HEK293 (cell line): ENCODE data around the gene CHST7.

Experiments
- CTCF ChIA-PET: fragments of 350-600 bp; formaldehyde crosslinking; extraction: SDS; loops from one replicate; lab custom pipeline; 2021; ENCODE audit warnings: antibody characterized with exemption; lab: Yijun Ruan, JAX
- POLR2A ChIA-PET: fragments of 300-600 bp; formaldehyde crosslinking; extraction: SDS; loops from one replicate; lab custom pipeline; 2020; ENCODE audit warnings: antibody characterized with exemption, inconsistent platforms; lab: Yijun Ruan, JAX
- H3K27ac ChIP-seq: fragments of 200-500 bp; sonication (Bioruptor generic); 2 replicates; pipeline ENCODE4 v1.5.1; 2014; ENCODE audit warnings: low read depth, low read length, control low read depth, inconsistent platforms; ENCODE audit errors: extremely low read depth
- H3K36me3 ChIP-seq, 2 experiments: fragments of 200-500 bp in 1 of 2; sonication (Bioruptor generic) in 1 of 2; 1 replicate in 1 of 2; 2 replicates in 1 of 2; pipeline ENCODE4 v1.5.1; 2014 to 2017; ENCODE audit warnings: inconsistent platforms in 2 of 2, low read length in 2 of 2; ENCODE audit not compliant: control insufficient read depth in 2 of 2, insufficient read depth in 1 of 2
- H3K4me1 ChIP-seq: fragments of 200-500 bp; sonication (Bioruptor generic); 2 replicates; pipeline ENCODE4 v1.5.1; 2014; ENCODE audit warnings: mild to moderate bottlenecking, low read length, inconsistent platforms; ENCODE audit not compliant: control insufficient read depth, insufficient read depth
- H3K4me3 ChIP-seq: 2 replicates; pipeline ENCODE4 v1.5.1; 2011; ENCODE audit warnings: low read depth, mild to moderate bottlenecking, control low read depth, low read length, moderate library complexity
- H3K9me3 ChIP-seq: fragments of 200-500 bp; sonication (Bioruptor generic); 2 replicates; pipeline ENCODE4 v1.5.1; 2014; ENCODE audit warnings: low read depth, low read length, inconsistent platforms; ENCODE audit not compliant: control insufficient read depth, insufficient read depth
- BCL11A ChIP-seq: fragments of 450-650 bp; formaldehyde crosslinking; IDR thresholded peaks from 2 replicates; pipeline ENCODE4 v1.5.1; 2016; ENCODE audit warnings: low read depth, missing biosample characterization, missing genetic modification characterization
- KLF17 ChIP-seq: fragments of 450-650 bp; formaldehyde crosslinking; IDR thresholded peaks from 2 replicates; pipeline ENCODE4 v1.5.1; 2016; ENCODE audit warnings: missing biosample characterization, missing genetic modification characterization
- PRDM1 ChIP-seq: fragments of 450-650 bp; formaldehyde crosslinking; IDR thresholded peaks from 2 replicates; pipeline ENCODE4; 2016; ENCODE audit warnings: missing biosample characterization, missing genetic modification characterization
- TCF7L2 ChIP-seq: IDR thresholded peaks from 2 replicates; pipeline ENCODE4 v1.6.1; 2011; ENCODE audit warnings: low read depth, mild to moderate bottlenecking, inconsistent platforms, low read length, moderate library complexity, borderline replicate concordance
- ZBTB44 ChIP-seq: fragments of 450-650 bp; IDR thresholded peaks from 2 replicates; pipeline ENCODE4 v1.5.1; 2018; ENCODE audit warnings: missing biosample characterization, mild to moderate bottlenecking, missing genetic modification characterization
- ZFP3 ChIP-seq: fragments of 450-650 bp; formaldehyde crosslinking; IDR thresholded peaks from 2 replicates; pipeline ENCODE4 v1.5.1; 2016; ENCODE audit warnings: low read depth, missing biosample characterization, missing genetic modification characterization
- ZIC2 ChIP-seq: fragments of 450-650 bp; formaldehyde crosslinking; IDR thresholded peaks from 2 replicates; pipeline ENCODE4 v1.5.1; 2016; ENCODE audit warnings: missing biosample characterization, missing genetic modification characterization
- ZNF10 ChIP-seq: fragments of 450-650 bp; formaldehyde crosslinking; IDR thresholded peaks from 2 replicates; pipeline ENCODE4 v1.5.1; 2017; ENCODE audit warnings: missing biosample characterization, missing genetic modification characterization
- ZNF146 ChIP-seq: fragments of 450-650 bp; formaldehyde crosslinking; IDR thresholded peaks from 2 replicates; pipeline ENCODE4 v1.5.1; 2016; ENCODE audit warnings: missing biosample characterization, missing genetic modification characterization
- ZNF2 ChIP-seq: fragments of 450-650 bp; formaldehyde crosslinking; IDR thresholded peaks from 2 replicates; pipeline ENCODE4 v1.5.1; 2016; ENCODE audit warnings: missing biosample characterization, missing genetic modification characterization
- ZNF341 ChIP-seq: fragments of 450-650 bp; formaldehyde crosslinking; IDR thresholded peaks from 2 replicates; pipeline ENCODE4; 2016; ENCODE audit warnings: low read depth, missing biosample characterization, missing genetic modification characterization
- ZNF398 ChIP-seq: fragments of 450-650 bp; formaldehyde crosslinking; IDR thresholded peaks from 2 replicates; pipeline ENCODE4 v1.5.1; 2017; ENCODE audit warnings: missing biosample characterization, missing genetic modification characterization
- ZNF404 ChIP-seq: fragments of 450-650 bp; formaldehyde crosslinking; IDR thresholded peaks from 2 replicates; pipeline ENCODE4 v1.5.1; 2017; ENCODE audit warnings: missing biosample characterization, missing genetic modification characterization
- ZNF433 ChIP-seq: fragments of 450-650 bp; formaldehyde crosslinking; IDR thresholded peaks from 2 replicates; pipeline ENCODE4 v1.5.1; 2016; ENCODE audit warnings: missing biosample characterization, missing genetic modification characterization, low read depth
- ZNF544 ChIP-seq: fragments of 450-650 bp; formaldehyde crosslinking; IDR thresholded peaks from 2 replicates; pipeline ENCODE4 v1.5.0; 2017; ENCODE audit warnings: missing biosample characterization, missing genetic modification characterization
- ZNF561 ChIP-seq: fragments of 450-650 bp; IDR thresholded peaks from 2 replicates; pipeline ENCODE4 v1.5.1; 2018; ENCODE audit warnings: missing biosample characterization, missing genetic modification characterization, borderline replicate concordance
- ZNF585B ChIP-seq: fragments of 450-650 bp; formaldehyde crosslinking; IDR thresholded peaks from 2 replicates; pipeline ENCODE4 v1.5.1; 2016; ENCODE audit warnings: missing biosample characterization, missing genetic modification characterization
- ZNF621 ChIP-seq: fragments of 450-650 bp; formaldehyde crosslinking; IDR thresholded peaks from 2 replicates; pipeline ENCODE4 v1.5.1; 2017; ENCODE audit warnings: missing biosample characterization, missing genetic modification characterization
- ZNF777 ChIP-seq: fragments of 450-650 bp; formaldehyde crosslinking; IDR thresholded peaks from 2 replicates; pipeline ENCODE4 v1.5.1; 2017; ENCODE audit warnings: missing biosample characterization, missing genetic modification characterization, borderline replicate concordance
- TF ChIP-seq, protein P1 (sequence below): fragments of 450-650 bp; formaldehyde crosslinking; IDR thresholded peaks from 2 replicates; pipeline ENCODE4 v1.5.1; 2016; ENCODE audit warnings: missing biosample characterization, missing genetic modification characterization, low read depth
- TF ChIP-seq, protein P2 (sequence below): fragments of 450-650 bp; formaldehyde crosslinking; IDR thresholded peaks from 2 replicates; pipeline ENCODE4 v1.5.1; 2016; ENCODE audit warnings: missing biosample characterization, missing genetic modification characterization
- TF ChIP-seq, protein P3 (sequence below): fragments of 450-650 bp; formaldehyde crosslinking; optimal IDR thresholded peaks from 2 replicates; pipeline ENCODE3; 2016; ENCODE audit warnings: missing biosample characterization, mild to moderate bottlenecking, missing genetic modification characterization

CHST7 gene

GRCh38 chrX:46572340-46572936 lies 1.1 kb upstream of the CHST7 start:
- Histone ChIP-seq H3K4me1 (peaks cover 8% of the 10 kb centered on the region; the same call in 1 of the 2 replicates), H3K27ac (no peak overlapping the region), H3K9me3 (no peaks in the 10 kb centered on the region), H3K4me3 (no peak overlapping the region), H3K36me3 (no peaks in the 10 kb centered on the region)
- ChIA-PET CTCF (interaction anchor here (0.7 to 1.0 kb wide), 7 partner anchors 8 to 551 kb away, joined by 3 to 5 read pairs (median 4); no protein-coding TSS in a partner anchor), POLR2A (no interaction called here)
- TF ChIP-seq, protein P1, sequence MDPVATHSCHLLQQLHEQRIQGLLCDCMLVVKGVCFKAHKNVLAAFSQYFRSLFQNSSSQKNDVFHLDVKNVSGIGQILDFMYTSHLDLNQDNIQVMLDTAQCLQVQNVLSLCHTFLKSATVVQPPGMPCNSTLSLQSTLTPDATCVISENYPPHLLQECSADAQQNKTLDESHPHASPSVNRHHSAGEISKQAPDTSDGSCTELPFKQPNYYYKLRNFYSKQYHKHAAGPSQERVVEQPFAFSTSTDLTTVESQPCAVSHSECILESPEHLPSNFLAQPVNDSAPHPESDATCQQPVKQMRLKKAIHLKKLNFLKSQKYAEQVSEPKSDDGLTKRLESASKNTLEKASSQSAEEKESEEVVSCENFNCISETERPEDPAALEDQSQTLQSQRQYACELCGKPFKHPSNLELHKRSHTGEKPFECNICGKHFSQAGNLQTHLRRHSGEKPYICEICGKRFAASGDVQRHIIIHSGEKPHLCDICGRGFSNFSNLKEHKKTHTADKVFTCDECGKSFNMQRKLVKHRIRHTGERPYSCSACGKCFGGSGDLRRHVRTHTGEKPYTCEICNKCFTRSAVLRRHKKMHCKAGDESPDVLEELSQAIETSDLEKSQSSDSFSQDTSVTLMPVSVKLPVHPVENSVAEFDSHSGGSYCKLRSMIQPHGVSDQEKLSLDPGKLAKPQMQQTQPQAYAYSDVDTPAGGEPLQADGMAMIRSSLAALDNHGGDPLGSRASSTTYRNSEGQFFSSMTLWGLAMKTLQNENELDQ (tag by site-specific recombination): no peak
- TF ChIP-seq PRDM1 (tag by site-specific recombination) (peak; percentile 30; the same call in 1 of the 2 replicates), ZNF585B (tag by site-specific recombination) (no peak), ZFP3 (tag by site-specific recombination) (no peak), BCL11A (no peak), ZNF146 (tag by site-specific recombination) (no peak), TCF7L2 (no peak), ZBTB44 (tag by site-specific recombination) (no peak)

DNA sequence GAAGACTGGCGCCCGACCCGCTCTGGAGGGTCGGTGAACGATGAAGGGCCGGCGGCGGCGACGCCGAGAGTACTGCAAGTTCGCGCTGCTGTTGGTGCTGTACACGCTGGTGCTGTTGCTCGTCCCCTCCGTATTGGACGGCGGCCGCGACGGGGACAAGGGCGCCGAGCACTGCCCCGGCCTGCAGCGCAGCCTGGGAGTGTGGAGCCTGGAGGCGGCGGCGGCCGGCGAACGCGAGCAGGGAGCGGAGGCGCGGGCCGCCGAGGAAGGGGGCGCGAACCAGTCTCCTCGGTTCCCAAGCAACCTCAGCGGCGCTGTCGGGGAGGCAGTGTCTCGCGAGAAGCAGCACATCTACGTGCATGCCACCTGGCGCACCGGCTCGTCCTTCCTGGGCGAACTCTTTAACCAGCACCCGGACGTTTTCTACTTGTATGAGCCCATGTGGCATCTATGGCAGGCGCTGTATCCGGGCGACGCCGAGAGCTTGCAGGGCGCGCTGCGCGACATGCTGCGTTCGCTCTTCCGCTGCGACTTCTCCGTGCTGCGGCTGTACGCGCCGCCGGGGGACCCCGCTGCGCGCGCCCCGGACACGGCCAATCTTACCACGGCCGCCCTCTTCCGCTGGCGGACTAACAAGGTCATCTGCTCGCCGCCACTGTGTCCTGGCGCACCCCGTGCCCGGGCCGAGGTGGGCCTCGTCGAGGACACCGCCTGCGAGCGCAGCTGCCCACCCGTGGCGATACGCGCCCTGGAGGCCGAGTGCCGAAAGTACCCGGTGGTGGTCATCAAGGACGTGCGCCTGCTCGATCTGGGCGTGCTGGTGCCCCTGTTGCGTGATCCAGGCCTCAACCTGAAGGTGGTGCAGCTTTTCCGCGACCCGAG lies 568 bp downstream of the CHST7 start:
- no peaks in the 10 kb centered on the region for H3K9me3 ChIP-seq
- CTCF ChIA-PET: no interaction called here
- H3K4me3 ChIP-seq: peak overlapping the region; percentile 51
- H3K27ac ChIP-seq: peak overlapping the region; percentile 21; the same call in 1 of the 2 replicates
- POLR2A ChIA-PET: no interaction called here
- peaks cover 8% of the 10 kb centered on the region; the same call in 1 of the 2 replicates for H3K4me1 ChIP-seq
- no peaks in the 10 kb centered on the region for H3K36me3 ChIP-seq
- TF ChIP-seq KLF17: no peak
- TF ChIP-seq ZNF777: peak; percentile 63; the same call in 1 of the 2 replicates
- TF ChIP-seq, protein P2, sequence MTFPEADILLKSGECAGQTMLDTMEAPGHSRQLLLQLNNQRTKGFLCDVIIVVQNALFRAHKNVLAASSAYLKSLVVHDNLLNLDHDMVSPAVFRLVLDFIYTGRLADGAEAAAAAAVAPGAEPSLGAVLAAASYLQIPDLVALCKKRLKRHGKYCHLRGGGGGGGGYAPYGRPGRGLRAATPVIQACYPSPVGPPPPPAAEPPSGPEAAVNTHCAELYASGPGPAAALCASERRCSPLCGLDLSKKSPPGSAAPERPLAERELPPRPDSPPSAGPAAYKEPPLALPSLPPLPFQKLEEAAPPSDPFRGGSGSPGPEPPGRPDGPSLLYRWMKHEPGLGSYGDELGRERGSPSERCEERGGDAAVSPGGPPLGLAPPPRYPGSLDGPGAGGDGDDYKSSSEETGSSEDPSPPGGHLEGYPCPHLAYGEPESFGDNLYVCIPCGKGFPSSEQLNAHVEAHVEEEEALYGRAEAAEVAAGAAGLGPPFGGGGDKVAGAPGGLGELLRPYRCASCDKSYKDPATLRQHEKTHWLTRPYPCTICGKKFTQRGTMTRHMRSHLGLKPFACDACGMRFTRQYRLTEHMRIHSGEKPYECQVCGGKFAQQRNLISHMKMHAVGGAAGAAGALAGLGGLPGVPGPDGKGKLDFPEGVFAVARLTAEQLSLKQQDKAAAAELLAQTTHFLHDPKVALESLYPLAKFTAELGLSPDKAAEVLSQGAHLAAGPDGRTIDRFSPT: 0 out of 2 replicates have a peak, but pooled peaks have one; percentile 24
- TF ChIP-seq ZIC2 (tag by site-specific recombination): peak; percentile 36
- peak; percentile 25; the same call in 1 of the 2 replicates for TF ChIP-seq ZNF2 (tag by site-specific recombination)
- no peak for TF ChIP-seq ZNF404 (tag by site-specific recombination)
- 0 out of 2 replicates have a peak, but pooled peaks have one; percentile 27 for TF ChIP-seq ZNF341 (tag by site-specific recombination)
- TF ChIP-seq ZNF544 (tag by site-specific recombination): no peak
- TF ChIP-seq, protein P3, sequence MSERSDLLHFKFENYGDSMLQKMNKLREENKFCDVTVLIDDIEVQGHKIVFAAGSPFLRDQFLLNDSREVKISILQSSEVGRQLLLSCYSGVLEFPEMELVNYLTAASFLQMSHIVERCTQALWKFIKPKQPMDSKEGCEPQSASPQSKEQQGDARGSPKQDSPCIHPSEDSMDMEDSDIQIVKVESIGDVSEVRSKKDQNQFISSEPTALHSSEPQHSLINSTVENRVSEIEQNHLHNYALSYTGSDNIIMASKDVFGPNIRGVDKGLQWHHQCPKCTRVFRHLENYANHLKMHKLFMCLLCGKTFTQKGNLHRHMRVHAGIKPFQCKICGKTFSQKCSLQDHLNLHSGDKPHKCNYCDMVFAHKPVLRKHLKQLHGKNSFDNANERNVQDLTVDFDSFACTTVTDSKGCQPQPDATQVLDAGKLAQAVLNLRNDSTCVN (tag by site-specific recombination): peak; percentile 79
- TF ChIP-seq ZNF10 (tag by site-specific recombination): 0 out of 2 replicates have a peak, but pooled peaks have one; percentile 30
- TF ChIP-seq ZNF433 (tag by site-specific recombination): no peak
- peak; percentile 38; the same call in 1 of the 2 replicates for TF ChIP-seq ZNF398 (tag by site-specific recombination)
- no peak for TF ChIP-seq ZNF561 (tag by site-specific recombination)
- TF ChIP-seq ZNF621 (tag by site-specific recombination): no peak
